LNCaP clone FGC (cell line): ENCODE data around the gene GRB7.
"Not testable (repeated sequence)": the region's sequence is repeated elsewhere in the genome, so short reads cannot be mapped to it uniquely, and the experiment has no call there.

ENCODE experiments used
- DNase-seq: peaks from one replicate; pipeline ENCODE4 v3.0.0-alpha.2; 2011; ENCODE audit warnings: low read depth
- H3K4me3 ChIP-seq: 2 replicates; pipeline ENCODE4 v1.5.1; 2011; ENCODE audit warnings: mild to moderate bottlenecking, low read depth, low read length, control low read depth
- TF ChIP-seq, protein P1 (sequence below): IDR thresholded peaks from 2 replicates; pipeline ENCODE4 v1.5.1; 2012; ENCODE audit warnings: mild to moderate bottlenecking; ENCODE audit not compliant: control insufficient read depth, insufficient read depth; ENCODE audit errors: extremely low read depth

The GRB7 gene

DNA sequence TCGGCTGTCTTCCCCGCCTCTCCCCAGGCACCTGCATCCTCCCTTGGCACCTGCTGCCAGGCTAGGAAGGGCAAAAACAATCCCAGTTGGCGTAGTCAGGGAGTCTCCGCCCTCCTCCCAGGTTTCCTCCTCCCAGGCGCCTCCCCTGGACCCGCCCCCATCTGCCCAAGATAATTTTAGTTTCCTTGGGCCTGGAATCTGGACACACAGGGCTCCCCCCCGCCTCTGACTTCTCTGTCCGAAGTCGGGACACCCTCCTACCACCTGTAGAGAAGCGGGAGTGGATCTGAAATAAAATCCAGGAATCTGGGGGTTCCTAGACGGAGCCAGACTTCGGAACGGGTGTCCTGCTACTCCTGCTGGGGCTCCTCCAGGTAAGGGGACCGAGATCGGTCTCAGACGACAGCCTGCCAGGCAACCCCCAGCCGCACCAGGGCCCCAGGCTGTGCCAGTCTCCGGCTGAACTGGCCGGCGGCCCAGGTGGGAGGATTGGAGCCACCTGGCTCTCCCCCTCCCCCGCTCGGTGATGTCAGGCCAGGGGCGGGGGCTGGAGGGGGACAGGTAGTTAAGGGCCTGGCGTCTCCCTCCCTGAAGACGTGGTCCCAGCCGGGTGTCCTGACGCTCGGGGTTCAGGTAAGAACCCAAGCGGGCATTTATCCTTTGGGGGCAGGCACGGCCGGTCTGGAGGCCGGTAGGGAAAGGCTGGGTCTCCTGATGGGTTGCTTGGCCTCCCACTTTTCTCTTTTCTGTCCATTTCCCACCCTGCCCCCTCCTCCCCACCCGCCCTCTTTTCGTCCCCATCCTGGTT, at the start of gene GRB7:
Gene GRB7, plus strand, starts transcription at position 179 of the 808 bp plus-strand sequence. CDS start 4,364 bp downstream, outside the sequence.
- TF ChIP-seq, protein P1, sequence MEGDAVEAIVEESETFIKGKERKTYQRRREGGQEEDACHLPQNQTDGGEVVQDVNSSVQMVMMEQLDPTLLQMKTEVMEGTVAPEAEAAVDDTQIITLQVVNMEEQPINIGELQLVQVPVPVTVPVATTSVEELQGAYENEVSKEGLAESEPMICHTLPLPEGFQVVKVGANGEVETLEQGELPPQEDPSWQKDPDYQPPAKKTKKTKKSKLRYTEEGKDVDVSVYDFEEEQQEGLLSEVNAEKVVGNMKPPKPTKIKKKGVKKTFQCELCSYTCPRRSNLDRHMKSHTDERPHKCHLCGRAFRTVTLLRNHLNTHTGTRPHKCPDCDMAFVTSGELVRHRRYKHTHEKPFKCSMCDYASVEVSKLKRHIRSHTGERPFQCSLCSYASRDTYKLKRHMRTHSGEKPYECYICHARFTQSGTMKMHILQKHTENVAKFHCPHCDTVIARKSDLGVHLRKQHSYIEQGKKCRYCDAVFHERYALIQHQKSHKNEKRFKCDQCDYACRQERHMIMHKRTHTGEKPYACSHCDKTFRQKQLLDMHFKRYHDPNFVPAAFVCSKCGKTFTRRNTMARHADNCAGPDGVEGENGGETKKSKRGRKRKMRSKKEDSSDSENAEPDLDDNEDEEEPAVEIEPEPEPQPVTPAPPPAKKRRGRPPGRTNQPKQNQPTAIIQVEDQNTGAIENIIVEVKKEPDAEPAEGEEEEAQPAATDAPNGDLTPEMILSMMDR: no peak
- H3K4me3 ChIP-seq: peak within 1 kb of the TSS; percentile 78
- DNase-seq: peak; percentile 79

DNA sequence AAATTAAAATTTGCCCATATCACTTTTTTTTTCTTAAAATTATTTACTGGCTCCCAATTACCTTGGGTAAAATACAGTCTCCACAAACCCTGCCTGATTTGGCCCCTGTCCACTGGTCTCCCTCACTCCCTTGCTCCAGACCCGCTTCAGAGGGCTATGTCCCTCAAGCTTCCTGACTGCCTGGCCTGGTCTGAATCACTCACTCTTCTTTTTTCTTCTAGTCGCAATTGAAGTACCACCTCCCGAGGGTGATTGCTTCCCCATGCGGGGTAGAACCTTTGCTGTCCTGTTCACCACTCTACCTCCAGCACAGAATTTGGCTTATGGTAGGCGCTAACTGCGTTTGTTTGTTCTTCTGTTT, 49.3 kb upstream of the GRB7 start:
- TF ChIP-seq, protein P1: no peak
- peak overlapping the region; percentile 81 for H3K4me3 ChIP-seq
- DNase-seq: no peak

DNA sequence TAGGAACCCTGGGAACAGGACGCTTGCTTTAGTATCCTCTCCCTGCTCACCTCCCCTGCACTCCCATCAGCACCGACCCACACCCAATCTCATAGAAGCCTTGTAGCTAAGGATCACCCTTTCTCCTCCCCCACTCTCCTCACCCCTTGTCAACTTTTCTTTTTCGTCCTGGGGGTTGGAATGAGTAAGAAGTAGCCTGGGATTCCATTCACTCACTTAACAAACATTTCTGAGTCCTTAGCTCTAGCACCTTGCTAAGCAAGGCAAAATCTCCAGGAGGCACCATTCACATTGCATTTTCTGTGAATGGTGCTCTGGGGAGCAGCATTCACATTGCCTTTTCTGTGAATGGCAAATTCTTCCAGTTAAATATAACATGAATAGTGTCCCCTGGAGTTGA, 48.8 kb upstream of the GRB7 start:
- TF ChIP-seq, protein P1: peak; percentile 31
- DNase-seq: no peak
- H3K4me3 ChIP-seq: peak overlapping the region; percentile 81

DNA sequence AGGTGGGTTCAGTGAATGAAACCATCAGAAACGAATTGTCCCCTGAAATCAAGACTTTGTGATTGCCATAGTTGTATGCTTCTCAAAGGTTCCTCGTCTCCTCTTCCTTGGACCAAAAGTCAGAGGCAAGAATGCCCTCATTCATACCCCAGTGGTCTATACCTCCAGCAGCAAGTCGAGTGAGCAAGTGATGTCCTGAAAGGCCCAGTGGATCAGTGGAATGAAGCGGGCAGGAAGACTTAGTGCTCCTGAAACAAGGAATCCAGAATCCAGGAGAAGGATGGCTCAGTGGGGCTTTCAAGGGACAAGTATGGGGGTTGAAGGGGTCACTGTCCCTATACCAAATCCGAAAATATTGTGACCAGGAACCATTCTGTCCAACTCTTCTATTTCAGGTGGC, 43.1 kb upstream of the GRB7 start:
- TF ChIP-seq, protein P1: no peak
- no peak overlapping the region for H3K4me3 ChIP-seq
- no peak for DNase-seq

DNA sequence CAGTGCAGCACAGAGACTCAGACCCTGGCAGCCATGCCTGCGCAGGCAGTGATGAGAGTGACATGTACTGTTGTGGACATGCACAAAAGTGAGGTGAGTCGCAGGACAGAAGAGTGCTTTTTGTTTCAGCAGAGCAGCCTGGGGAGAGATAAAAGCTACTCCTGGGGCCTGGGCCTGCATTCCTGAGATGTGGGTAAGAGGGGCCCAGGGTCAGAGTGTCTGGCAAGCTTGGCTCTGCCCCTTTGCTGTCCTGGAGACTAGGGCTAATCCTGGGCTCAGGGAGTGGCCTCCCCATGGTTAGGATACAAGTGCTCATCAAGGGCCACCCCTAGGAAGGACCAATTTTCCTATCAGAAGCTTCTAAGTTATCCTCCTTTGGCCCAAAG, 42.7 kb upstream of the GRB7 start:
- H3K4me3 ChIP-seq: no peak overlapping the region
- no peak for DNase-seq
- TF ChIP-seq, protein P1: no peak

DNA sequence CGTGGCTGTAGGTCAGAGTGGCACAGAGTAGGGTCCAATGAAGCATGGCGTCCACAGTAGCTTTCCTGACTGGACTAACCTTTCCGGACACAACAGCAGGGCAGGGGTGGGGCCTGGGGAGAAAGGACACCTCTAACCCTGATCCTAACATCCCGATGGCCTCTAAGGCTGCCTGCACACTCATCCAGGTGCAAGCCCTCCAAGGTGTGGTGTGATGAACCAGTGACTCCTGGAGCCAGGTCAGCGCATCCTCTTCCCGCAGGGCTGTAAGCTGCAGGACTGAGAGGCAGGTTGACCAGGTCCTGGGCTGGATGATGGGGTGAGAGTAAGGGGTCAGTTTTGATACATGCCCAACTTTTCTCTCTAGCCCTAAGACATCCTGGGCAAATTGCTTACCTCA, 41.0 kb upstream of the GRB7 start:
- TF ChIP-seq, protein P1: no peak
- H3K4me3 ChIP-seq: no peak overlapping the region

DNA sequence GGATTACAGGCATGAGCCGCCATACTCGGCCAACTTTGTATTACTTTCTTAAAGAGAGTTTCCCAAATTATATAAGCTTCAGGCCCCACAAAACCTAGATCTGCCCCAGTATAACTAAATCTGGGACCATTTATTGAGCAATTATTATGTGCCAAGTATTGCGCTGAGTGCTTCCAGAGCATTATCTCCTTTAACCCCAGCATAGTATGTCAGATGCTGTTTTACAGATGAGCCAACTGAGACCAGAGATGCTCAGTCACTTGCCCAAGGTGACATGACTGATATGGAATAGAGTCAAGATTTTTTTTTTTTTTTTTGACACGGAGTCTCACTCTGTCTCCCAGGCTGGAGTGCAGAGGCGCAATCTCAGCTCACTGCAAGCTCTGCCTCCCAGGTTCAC, 39.8 kb upstream of the GRB7 start:
- H3K4me3 ChIP-seq: no peak overlapping the region
- DNase-seq: no peak
- TF ChIP-seq, protein P1: no peak

More for the DNA sequence above, 41.0 kb upstream of the GRB7 start:
- DNase-seq: no peak

DNA sequence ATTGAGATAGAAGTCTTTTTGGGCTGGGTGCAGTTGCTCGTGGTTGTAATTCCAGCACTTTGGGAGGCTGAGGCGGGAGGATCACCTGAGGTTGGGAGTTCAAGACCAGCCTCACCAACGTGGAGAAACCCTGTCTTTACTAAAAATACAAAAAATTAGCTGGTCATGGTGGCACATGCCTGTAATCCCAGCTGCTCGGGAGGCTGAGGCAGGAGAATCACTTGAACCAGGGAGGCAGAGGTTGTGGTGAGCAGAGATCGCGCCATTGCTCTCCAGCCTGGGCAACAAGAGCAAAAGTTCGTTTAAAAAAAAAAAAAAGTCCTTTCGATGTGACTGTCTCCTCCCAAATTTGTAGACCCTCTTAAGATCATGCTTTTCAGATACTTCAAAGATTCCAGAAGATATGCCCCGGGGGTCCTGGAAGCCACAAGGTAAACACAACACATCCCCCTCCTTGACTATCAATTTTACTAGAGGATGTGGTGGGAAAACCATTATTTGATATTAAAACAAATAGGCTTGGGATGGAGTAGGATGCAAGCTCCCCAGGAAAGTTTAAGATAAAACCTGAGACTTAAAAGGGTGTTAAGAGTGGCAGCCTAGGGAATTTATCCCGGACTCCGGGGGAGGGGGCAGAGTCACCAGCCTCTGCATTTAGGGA, 38.5 kb upstream of the GRB7 start:
- H3K4me3 ChIP-seq: peak overlapping the region; percentile 90
- not testable (repeated sequence) for DNase-seq
